Fibroblast of pulmonary artery (primary cell): ENCODE data around the gene ASMTL.

Experiments
- DNase-seq: peaks from one replicate; pipeline ENCODE4 v3.0.0-alpha.2; 2010; ENCODE audit warnings: low read depth
- H3K4me3 ChIP-seq: replicated peaks from 2 replicates; pipeline ENCODE4 v1.5.1; 2011; ENCODE audit warnings: low read depth, mild to moderate bottlenecking, control low read depth, low read length, moderate library complexity
- TF ChIP-seq, protein P1 (sequence below): IDR thresholded peaks from 2 replicates; pipeline ENCODE4 v1.5.1; 2011; ENCODE audit warnings: mild to moderate bottlenecking, control low read depth, low read length, inconsistent platforms; ENCODE audit errors: missing control alignments

The ASMTL gene

DNA sequence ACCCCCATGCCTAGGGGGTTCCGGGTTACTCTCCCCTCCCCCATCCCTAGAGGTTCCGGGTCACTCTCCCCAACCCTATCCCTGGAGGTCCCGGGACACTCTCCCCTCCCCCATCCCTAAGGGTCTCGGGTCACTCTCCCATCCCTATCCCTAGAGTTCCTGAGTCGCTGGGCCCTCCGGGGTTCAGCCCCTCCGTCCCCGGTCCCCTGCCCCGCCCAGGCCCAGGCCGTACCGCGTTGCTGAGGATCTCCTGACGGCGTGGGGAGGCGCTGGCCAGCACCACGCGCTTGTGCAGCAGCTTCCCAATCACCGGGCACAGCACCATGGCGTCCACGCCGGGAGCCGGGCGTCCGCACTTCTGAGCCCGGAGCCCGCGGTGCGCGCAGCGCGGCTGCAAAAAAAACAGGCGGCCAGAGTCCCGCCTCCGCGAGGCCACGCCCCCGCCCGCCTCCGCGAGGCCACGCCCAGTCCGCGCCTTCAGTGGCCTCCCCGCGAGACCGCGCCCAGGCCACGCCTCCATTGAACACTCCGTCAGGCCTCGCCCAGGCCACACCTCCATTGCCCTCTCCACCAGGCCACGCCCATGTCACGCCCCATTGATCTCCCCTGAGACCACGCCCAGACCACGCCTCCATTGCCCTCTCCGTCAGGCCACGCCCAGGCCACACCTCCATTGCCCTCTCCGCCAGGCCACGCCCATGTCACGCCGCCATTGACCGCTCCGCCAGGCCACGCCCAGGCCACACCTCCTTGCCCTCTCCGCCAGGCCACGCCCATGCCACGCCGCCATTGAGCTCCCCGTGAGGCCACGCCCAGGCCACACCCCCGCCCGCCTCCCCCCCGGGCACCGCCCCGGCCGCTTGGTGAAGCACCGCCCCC lies at the start of gene ASMTL:
Gene ASMTL, minus strand, starts transcription at position 394 of the 879 bp plus-strand sequence. Its CDS starts 69 bp downstream, at position 325.
- peak within 1 kb of the TSS; percentile 96 for H3K4me3 ChIP-seq
- TF ChIP-seq, protein P1, sequence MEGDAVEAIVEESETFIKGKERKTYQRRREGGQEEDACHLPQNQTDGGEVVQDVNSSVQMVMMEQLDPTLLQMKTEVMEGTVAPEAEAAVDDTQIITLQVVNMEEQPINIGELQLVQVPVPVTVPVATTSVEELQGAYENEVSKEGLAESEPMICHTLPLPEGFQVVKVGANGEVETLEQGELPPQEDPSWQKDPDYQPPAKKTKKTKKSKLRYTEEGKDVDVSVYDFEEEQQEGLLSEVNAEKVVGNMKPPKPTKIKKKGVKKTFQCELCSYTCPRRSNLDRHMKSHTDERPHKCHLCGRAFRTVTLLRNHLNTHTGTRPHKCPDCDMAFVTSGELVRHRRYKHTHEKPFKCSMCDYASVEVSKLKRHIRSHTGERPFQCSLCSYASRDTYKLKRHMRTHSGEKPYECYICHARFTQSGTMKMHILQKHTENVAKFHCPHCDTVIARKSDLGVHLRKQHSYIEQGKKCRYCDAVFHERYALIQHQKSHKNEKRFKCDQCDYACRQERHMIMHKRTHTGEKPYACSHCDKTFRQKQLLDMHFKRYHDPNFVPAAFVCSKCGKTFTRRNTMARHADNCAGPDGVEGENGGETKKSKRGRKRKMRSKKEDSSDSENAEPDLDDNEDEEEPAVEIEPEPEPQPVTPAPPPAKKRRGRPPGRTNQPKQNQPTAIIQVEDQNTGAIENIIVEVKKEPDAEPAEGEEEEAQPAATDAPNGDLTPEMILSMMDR, result no peak
- DNase-seq, result peak; percentile 100

DNA sequence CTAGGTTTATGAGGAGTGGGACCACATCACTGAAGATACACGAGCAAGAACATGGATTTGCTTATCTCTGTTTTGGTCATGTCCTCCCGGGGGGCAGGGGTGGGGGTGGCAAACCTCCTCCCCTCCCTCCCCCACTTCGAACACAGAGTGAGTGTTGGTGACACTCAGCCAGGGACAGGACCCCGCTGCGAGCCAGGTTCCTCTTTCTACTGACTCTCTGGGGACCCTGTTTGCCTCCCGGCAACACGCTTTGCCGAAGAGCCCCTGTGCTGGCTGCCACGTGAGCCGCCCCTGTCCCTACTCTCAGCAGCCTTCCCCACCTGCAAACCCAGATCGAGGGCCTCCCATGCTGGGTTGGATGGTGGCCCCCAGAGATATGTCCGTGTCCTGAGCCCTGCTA lies 49.5 kb upstream of the ASMTL start:
- H3K4me3 ChIP-seq, result no peak overlapping the region
- DNase-seq, result no peak
- TF ChIP-seq, protein P1, result no peak

- TF ChIP-seq, protein P1, result no peak
- no peak overlapping the region for H3K4me3 ChIP-seq
- DNase-seq, result no peak
Measured at GRCh38 chrX:1500701-1501624, 48.3 kb upstream of the ASMTL start.

- TF ChIP-seq, protein P1, result no peak
- DNase-seq, result no peak
- no peak overlapping the region for H3K4me3 ChIP-seq
Measured at GRCh38 chrX:1496076-1496475, 43.4 kb upstream of the ASMTL start.

- TF ChIP-seq, protein P1, result no peak
- H3K4me3 ChIP-seq, result no peak overlapping the region
- no peak for DNase-seq
Measured at GRCh38 chrX:1493877-1494510, 41.3 kb upstream of the ASMTL start.

- no peak overlapping the region for H3K4me3 ChIP-seq
- TF ChIP-seq, protein P1, result no peak
- no peak for DNase-seq
Measured at GRCh38 chrX:1493412-1493811, 40.7 kb upstream of the ASMTL start.
